T-helper 2 cell treated with Interferon-gamma antibody and Interleukin-4, amounts not matched to agents 5 μg/mL and 100 μg/mL, for 36 hours (primary cell): ENCODE data around the gene KATNBL1.
A peak's percentile ranks its signal among the peaks of the same experiment; 100 is the strongest.
"Not testable (repeated sequence)": the region's sequence is repeated elsewhere in the genome, so short reads cannot be mapped to it uniquely, and the experiment has no call there.

Experiments used
- DNase-seq: peaks from one replicate; pipeline ENCODE4 v3.0.0; 2021; ENCODE audit warnings: low spot score
- H3K27ac Mint-ChIP-seq: one replicate; pipeline ENCODE4 v1.8.0; 2021; ENCODE audit warnings: mild to moderate bottlenecking, mixed read lengths
- H3K27me3 Mint-ChIP-seq: one replicate; pipeline ENCODE4 v1.8.0; 2021; ENCODE audit warnings: low read depth, mixed read lengths
- H3K36me3 Mint-ChIP-seq: one replicate; pipeline ENCODE4 v1.8.0; 2021; ENCODE audit warnings: low read depth, mixed read lengths
- H3K4me1 Mint-ChIP-seq: one replicate; pipeline ENCODE4 v1.8.0; 2021; ENCODE audit warnings: low read depth, mixed read lengths
- H3K4me3 Mint-ChIP-seq: one replicate; pipeline ENCODE4 v1.8.0; 2022; ENCODE audit warnings: mild to moderate bottlenecking, moderate library complexity, mixed read lengths
- H3K9me3 Mint-ChIP-seq: one replicate; pipeline ENCODE4 v1.8.0; 2021; ENCODE audit warnings: mixed read lengths

Gene KATNBL1

DNA sequence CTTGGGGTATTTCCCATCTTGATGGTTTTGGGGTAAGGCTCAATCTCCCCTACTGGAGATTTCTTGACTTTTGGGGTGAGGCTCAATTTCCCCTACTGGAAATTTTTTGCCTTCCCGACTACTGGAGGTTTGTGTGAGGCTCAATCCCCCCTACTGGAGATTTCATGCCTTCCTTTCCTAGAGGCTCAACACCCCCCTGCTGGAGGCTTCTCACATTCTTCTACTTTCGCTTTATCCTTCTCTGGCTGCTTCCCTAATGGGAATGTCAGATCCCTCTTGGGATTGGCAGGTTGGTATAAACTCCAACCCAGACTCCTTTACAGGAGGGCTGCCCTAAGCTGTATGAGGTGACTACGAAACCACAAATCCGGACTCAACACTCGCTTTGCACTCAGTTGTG is 49.2 kb downstream of the KATNBL1 start:
- Mint-ChIP-seq H3K4me1 (no peaks in the 10 kb centered on the region), H3K4me3 (no peak overlapping the region)

GRCh38 chr15:34158355-34158754 is 51.5 kb downstream of the KATNBL1 start:
- Mint-ChIP-seq H3K36me3 (peaks cover 95% of the 10 kb centered on the region), H3K27ac (no peak overlapping the region), H3K4me1 (no peaks in the 10 kb centered on the region), H3K4me3 (no peak overlapping the region), H3K27me3 (no peaks in the 10 kb centered on the region), H3K9me3 (peaks cover 69% of the 10 kb centered on the region)
- no peak for DNase-seq

More for the DNA sequence above, 49.2 kb downstream of the KATNBL1 start:
- peaks cover 85% of the 10 kb centered on the region for H3K36me3 Mint-ChIP-seq
- DNase-seq = no peak
- no peaks in the 10 kb centered on the region for H3K27me3 Mint-ChIP-seq
- no peak overlapping the region for H3K27ac Mint-ChIP-seq
- peaks cover 63% of the 10 kb centered on the region for H3K9me3 Mint-ChIP-seq

DNA sequence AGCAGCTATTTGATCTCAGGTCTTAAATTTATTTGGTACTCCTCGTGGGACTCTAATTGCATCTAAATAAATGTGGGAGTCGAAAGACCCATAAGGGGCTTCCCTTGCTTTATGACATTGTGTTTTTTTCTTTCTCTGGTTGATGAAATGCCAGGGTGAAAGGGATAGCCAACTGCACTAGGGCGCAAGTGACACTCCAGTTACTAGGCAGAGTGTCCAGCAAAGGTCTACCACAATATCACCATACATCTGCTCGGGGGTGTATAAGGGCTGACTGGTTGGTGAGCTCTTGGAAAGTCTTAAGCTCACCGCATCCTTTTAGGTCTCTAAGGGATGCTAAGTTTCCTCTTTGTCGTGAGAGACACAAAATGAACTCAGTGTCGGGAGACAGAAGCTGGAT is 54.0 kb downstream of the KATNBL1 start:
- Mint-ChIP-seq H3K36me3 (peaks cover 86% of the 10 kb centered on the region), H3K9me3 (peaks cover 55% of the 10 kb centered on the region)

DNA sequence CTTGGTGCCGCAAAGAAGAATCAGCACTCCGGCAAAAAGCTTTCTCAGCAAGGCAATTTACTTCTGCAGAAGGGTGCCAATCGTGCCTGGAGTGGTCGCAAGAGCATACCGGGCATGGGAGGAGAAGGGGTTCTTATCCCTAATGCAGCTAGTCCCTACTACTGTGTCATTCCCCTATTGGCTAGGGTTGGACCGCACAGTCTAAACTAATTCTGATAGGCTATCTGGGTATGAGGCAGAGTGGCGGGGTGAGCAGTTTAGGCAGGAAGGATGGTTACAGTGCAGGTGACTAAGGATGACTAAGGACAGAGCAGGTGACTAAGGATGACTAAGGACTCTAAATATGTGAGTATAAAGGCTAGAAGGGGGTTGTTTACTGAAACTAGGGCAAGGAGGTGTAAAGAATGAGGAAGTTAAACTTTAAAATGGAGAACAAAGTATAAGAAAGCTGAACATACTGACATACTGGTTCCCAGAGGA is 55.1 kb downstream of the KATNBL1 start:
- Mint-ChIP-seq H3K36me3 (peaks cover 78% of the 10 kb centered on the region), H3K4me1 (no peaks in the 10 kb centered on the region), H3K27ac (no peak overlapping the region)

More for the DNA sequence above, 54.0 kb downstream of the KATNBL1 start:
- H3K4me3 Mint-ChIP-seq = no peak overlapping the region
- no peaks in the 10 kb centered on the region for H3K4me1 Mint-ChIP-seq
- no peak overlapping the region for H3K27ac Mint-ChIP-seq
- H3K27me3 Mint-ChIP-seq = no peaks in the 10 kb centered on the region
- DNase-seq = no peak

DNA sequence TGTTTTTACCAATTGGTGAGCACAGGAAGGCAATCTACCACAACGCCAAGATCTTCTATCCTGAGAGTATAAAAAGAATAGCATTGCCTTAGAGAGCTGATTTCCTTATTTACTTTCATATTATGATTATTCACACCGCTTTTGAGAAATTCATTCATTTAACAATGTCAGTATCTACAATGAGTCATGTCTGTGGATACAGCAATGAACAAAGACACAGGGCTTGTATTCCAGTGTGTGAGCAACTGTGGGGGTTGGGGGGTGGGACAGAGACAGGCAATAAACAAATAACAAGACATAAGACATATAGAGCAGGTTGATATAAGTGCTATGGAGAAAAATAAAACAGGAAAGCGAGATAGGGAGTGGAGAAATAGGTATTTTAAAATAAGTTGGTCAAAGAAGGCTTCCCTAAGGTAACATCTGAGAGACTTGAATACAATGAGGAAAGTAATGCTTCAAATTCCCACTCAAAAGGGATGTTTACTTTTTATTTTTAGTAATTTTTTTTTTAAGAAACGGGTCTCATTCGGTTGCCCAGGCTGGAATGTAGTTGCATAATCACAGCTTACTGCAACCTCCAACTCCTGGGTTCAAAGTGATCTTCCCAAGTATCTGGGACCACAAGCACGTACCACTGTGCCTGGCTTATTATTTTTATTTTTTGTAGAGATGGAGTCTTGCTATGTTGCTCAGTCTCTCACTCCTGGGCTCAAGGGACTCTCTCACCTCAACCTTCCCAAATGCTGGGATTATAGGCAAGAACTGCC is 62.3 kb downstream of the KATNBL1 start:
- Mint-ChIP-seq H3K4me3 (no peak overlapping the region), H3K27ac (peak overlapping the region; percentile 19), H3K4me1 (peaks cover 3% of the 10 kb centered on the region), H3K27me3 (no peaks in the 10 kb centered on the region), H3K9me3 (no peaks in the 10 kb centered on the region), H3K36me3 (peaks cover 34% of the 10 kb centered on the region)
- no peak for DNase-seq

More for the DNA sequence above, 55.1 kb downstream of the KATNBL1 start:
- Mint-ChIP-seq H3K9me3 (peaks cover 44% of the 10 kb centered on the region), H3K27me3 (no peaks in the 10 kb centered on the region), H3K4me3 (no peak overlapping the region)
- no peak for DNase-seq

DNA sequence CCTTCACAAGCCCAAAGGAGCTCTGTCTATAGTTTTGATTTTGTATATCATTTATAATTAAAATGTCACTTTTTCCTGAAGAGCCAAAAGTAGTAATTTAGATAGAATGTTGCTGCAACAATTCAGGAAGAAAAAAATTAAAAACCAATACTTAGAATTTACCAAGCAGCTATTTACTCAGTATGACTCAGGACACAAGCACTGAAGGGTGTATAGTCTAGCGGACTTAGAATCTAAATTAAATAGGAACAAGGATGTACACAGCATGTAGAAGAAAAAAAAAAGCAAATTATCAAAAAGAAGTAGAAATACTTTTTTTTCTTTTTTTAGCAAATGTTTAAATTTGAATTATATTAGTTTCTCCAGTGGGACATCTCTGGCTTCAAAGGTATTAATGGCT is 76.4 kb downstream of the KATNBL1 start:
- Mint-ChIP-seq H3K36me3 (peaks cover 3% of the 10 kb centered on the region), H3K9me3 (no peaks in the 10 kb centered on the region), H3K4me1 (no peaks in the 10 kb centered on the region), H3K4me3 (no peak overlapping the region), H3K27ac (no peak overlapping the region), H3K27me3 (no peaks in the 10 kb centered on the region)
- no peak for DNase-seq

DNA sequence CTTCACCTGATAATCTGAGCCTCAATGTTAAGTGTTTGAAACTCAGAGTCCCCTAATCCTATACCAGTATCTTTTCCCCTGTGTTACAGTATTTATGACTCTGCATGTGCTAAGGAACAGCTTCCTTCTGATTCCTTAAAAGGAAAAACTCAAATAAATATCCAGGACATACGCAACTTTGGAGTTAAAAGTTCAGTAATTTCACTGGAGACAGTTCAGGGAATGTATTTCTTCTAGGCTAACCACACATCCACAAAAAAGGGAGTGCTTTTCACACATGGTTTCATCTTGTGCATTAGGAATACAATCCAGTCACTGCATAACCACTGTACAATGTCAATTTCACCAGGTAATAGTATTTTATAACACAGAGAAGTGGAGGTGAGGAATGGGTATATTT is 77.0 kb downstream of the KATNBL1 start:
- DNase-seq = no peak
- H3K4me3 Mint-ChIP-seq = no peak overlapping the region
- H3K27me3 Mint-ChIP-seq = no peaks in the 10 kb centered on the region
- no peaks in the 10 kb centered on the region for H3K4me1 Mint-ChIP-seq
- H3K36me3 Mint-ChIP-seq = no peaks in the 10 kb centered on the region
- no peaks in the 10 kb centered on the region for H3K9me3 Mint-ChIP-seq
- no peak overlapping the region for H3K27ac Mint-ChIP-seq

DNA sequence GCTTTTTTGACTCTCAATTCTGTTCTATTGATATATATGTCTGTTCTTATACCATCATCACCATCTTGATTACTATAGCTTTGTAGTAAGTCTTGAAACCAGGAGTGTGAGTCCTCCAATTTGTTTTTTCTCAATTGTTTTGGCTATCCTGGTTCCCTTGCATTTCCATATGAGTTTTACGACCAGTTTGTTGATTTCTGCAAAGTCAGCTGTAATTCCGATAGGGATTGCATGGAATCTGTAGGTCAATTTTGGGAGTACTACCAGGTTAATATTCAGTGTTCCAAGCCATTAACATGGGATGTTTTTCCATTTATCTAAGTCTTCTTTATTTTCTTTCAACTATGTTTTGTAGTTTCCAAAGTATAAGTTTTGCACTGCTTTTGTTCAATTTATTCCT is 81.0 kb downstream of the KATNBL1 start:
- H3K4me3 Mint-ChIP-seq = no peak overlapping the region
- no peak for DNase-seq
- no peak overlapping the region for H3K27ac Mint-ChIP-seq
- H3K27me3 Mint-ChIP-seq = peaks cover 8% of the 10 kb centered on the region
- H3K4me1 Mint-ChIP-seq = no peaks in the 10 kb centered on the region
- no peaks in the 10 kb centered on the region for H3K9me3 Mint-ChIP-seq
- H3K36me3 Mint-ChIP-seq = no peaks in the 10 kb centered on the region

DNA sequence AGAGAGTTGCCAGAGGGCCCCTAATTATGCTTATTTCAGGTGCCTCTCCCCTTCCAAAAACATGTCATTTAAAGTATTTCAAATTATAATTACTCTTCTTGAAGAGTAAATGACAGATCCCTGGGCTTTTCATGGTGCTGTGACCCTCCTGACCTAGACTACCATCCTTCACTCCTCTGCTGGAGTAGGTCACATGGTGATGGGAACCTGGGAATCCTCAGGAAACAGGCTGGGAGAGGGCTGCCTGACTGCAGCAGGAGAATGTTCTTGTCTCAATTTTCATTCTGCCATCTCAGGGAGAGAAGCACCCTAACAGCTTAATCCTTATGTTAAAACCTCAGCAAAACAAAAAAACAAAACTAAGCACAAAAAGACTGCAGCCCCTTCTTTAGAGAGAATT is 83.4 kb downstream of the KATNBL1 start:
- Mint-ChIP-seq H3K4me1 (no peaks in the 10 kb centered on the region), H3K9me3 (no peaks in the 10 kb centered on the region), H3K4me3 (no peak overlapping the region), H3K27ac (no peak overlapping the region), H3K27me3 (peaks cover 8% of the 10 kb centered on the region), H3K36me3 (no peaks in the 10 kb centered on the region)
- no peak for DNase-seq

DNA sequence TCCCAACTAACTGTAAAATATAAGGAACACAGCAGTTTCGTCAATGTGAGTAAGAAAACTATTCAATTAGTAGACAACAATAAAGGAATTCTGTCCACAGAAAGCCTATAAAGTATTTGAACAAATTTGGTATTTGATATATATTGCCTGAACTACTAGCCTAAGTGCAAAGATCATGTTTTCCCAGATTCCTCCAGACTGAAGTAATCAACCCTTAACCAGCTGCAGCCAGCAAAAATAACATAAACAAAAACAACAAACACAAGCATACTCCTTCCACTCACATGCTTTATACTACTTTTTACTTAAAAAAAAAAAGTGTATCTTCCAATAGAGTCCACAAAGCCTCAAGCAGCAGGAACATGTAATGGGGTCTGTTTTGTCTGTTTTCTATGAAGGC is 84.0 kb downstream of the KATNBL1 start:
- Mint-ChIP-seq H3K27me3 (peaks cover 8% of the 10 kb centered on the region), H3K9me3 (no peaks in the 10 kb centered on the region), H3K4me1 (no peaks in the 10 kb centered on the region), H3K4me3 (no peak overlapping the region), H3K27ac (no peak overlapping the region), H3K36me3 (no peaks in the 10 kb centered on the region)
- DNase-seq = no peak

GRCh38 chr15:34124651-34125050 is 85.2 kb downstream of the KATNBL1 start:
- H3K36me3 Mint-ChIP-seq = no peaks in the 10 kb centered on the region
- H3K27ac Mint-ChIP-seq = no peak overlapping the region
- no peak overlapping the region for H3K4me3 Mint-ChIP-seq
- no peaks in the 10 kb centered on the region for H3K9me3 Mint-ChIP-seq
- no peak for DNase-seq
- H3K27me3 Mint-ChIP-seq = peaks cover 8% of the 10 kb centered on the region
- no peaks in the 10 kb centered on the region for H3K4me1 Mint-ChIP-seq

DNA sequence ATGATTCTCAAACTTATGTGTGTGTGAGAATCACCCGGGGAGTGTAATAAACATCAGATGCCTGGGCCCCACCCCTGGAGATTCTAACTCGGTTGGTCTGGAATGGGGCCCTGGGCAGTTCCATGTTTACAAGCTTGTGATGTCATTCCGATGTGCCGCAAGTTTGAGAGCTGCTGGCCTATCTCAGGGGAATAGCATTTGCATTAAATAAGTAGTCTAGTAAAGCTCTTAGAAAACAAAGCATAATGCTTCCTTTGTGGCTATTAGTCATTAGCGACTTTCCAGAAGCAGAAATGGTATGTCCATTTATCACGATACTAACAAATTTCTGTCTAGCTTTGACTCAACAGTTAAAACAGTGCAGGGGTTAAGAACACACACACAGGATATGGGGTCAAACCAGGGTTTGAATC is 87.1 kb downstream of the KATNBL1 start:
- H3K4me3 Mint-ChIP-seq = no peak overlapping the region
- no peak for DNase-seq
- no peaks in the 10 kb centered on the region for H3K4me1 Mint-ChIP-seq
- no peak overlapping the region for H3K27ac Mint-ChIP-seq
- no peaks in the 10 kb centered on the region for H3K9me3 Mint-ChIP-seq
- H3K36me3 Mint-ChIP-seq = no peaks in the 10 kb centered on the region
- peaks cover 8% of the 10 kb centered on the region for H3K27me3 Mint-ChIP-seq

- H3K27ac Mint-ChIP-seq, H3K4me1 Mint-ChIP-seq, H3K9me3 Mint-ChIP-seq, H3K27me3 Mint-ChIP-seq, DNase-seq, H3K36me3 Mint-ChIP-seq, H3K4me3 Mint-ChIP-seq: not testable (repeated sequence)
These were observed 88.1 kb downstream of the KATNBL1 start for GRCh38 chr15:34121786-34122185.

GRCh38 chr15:34120420-34120819 is 89.5 kb downstream of the KATNBL1 start:
- not testable (repeated sequence) for H3K36me3 Mint-ChIP-seq, H3K27me3 Mint-ChIP-seq, H3K9me3 Mint-ChIP-seq, DNase-seq, H3K27ac Mint-ChIP-seq, H3K4me1 Mint-ChIP-seq, H3K4me3 Mint-ChIP-seq

- Mint-ChIP-seq H3K9me3 (no peaks in the 10 kb centered on the region), H3K4me3 (no peak overlapping the region), H3K27ac (no peak overlapping the region), H3K36me3 (no peaks in the 10 kb centered on the region), H3K4me1 (no peaks in the 10 kb centered on the region), H3K27me3 (no peaks in the 10 kb centered on the region)
- no peak for DNase-seq
These were observed 90.6 kb downstream of the KATNBL1 start for GRCh38 chr15:34119291-34119690.
